Liver (tissue), 3 donors: ENCODE measurements around the gene TCOF1.

Source experiments
- EGR1 ChIP-seq, 2 donors: IDR thresholded peaks; 2 replicates each; pipeline ENCODE4 v1.6.1; 2016 to 2018; ENCODE audit warnings: antibody characterized with exemption in 2 of 2, low read depth in 2 of 2
- HNF4A ChIP-seq, 2 donors: conservative IDR thresholded peaks; 2 replicates each; pipeline ENCODE4 v1.6.1; 2016; ENCODE audit warnings: antibody characterized with exemption in 2 of 2, mild to moderate bottlenecking in 2 of 2
- JUND ChIP-seq, 2 donors: IDR thresholded peaks; 2 replicates each; pipeline ENCODE4 v1.6.1; 2016; ENCODE audit warnings: antibody characterized with exemption in 2 of 2
- NR2F2 ChIP-seq: IDR thresholded peaks from 2 replicates; pipeline ENCODE4 v1.6.1; 2016; ENCODE audit warnings: antibody characterized with exemption
- RAD21 ChIP-seq, 2 donors: IDR thresholded peaks; 2 replicates each; pipeline ENCODE4 v1.6.1; 2016; ENCODE audit warnings: antibody characterized with exemption in 2 of 2, mild to moderate bottlenecking in 2 of 2
- RXRA ChIP-seq, 2 donors: IDR thresholded peaks; 2 replicates each; pipeline ENCODE4 v1.6.1; 2017 to 2018; ENCODE audit warnings: antibody characterized with exemption in 2 of 2, mild to moderate bottlenecking in 1 of 2
- SP1 ChIP-seq: IDR thresholded peaks from 2 replicates; pipeline ENCODE4 v1.6.1; 2018; ENCODE audit warnings: antibody characterized with exemption, mild to moderate bottlenecking
- TAF1 ChIP-seq: conservative IDR thresholded peaks from 2 replicates; pipeline ENCODE4 v1.6.1; 2016; ENCODE audit warnings: antibody characterized with exemption, mild to moderate bottlenecking
- YY1 ChIP-seq: IDR thresholded peaks from 2 replicates; pipeline ENCODE4 v1.6.1; 2016; ENCODE audit warnings: antibody characterized with exemption, mild to moderate bottlenecking
- TF ChIP-seq, protein P1 (sequence below): fragments of 150-350 bp; IDR thresholded peaks from 2 replicates; pipeline ENCODE4 v1.5.1; 2017; ENCODE audit warnings: improper control_type of control experiment, low read depth, low read length; ENCODE audit not compliant: missing input control
- TF ChIP-seq, protein P2 (sequence below): IDR thresholded peaks from 2 replicates; pipeline ENCODE4 v1.6.1; 2016; ENCODE audit warnings: antibody characterized with exemption, mild to moderate bottlenecking
- TF ChIP-seq, protein P3 (sequence below): IDR thresholded peaks from 2 replicates; pipeline ENCODE4 v1.6.1; 2016; ENCODE audit warnings: antibody characterized with exemption
- TF ChIP-seq, protein P4 (sequence below): IDR thresholded peaks from 2 replicates; pipeline ENCODE4 v1.6.1; 2016; ENCODE audit warnings: antibody characterized with exemption
- TF ChIP-seq, protein P5 (sequence below): IDR thresholded peaks from 2 replicates; pipeline ENCODE4 v1.6.1; 2016; ENCODE audit warnings: antibody characterized with exemption
- donor health status: healthy.
- donor health status: healthy.

DNA sequence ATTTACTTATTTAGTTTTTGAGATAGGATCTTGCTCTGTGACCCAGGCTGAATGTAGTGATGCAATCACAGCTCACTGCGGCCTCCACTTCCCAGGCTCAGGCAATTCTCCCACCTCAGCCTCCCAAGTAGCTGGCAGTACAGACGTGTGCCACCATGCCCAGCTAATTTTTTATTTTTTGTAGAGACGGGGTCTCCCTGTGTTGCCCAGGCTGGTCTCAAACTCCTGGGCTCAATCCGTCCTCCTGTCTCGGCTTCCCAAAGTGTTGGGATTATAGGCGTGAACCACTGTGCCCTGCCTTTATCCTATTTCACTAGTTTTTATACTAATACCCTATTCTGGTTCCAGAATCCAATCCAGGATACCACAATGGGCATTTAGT lies 85.2 kb downstream of the TCOF1 start:
- TF ChIP-seq, protein P1, sequence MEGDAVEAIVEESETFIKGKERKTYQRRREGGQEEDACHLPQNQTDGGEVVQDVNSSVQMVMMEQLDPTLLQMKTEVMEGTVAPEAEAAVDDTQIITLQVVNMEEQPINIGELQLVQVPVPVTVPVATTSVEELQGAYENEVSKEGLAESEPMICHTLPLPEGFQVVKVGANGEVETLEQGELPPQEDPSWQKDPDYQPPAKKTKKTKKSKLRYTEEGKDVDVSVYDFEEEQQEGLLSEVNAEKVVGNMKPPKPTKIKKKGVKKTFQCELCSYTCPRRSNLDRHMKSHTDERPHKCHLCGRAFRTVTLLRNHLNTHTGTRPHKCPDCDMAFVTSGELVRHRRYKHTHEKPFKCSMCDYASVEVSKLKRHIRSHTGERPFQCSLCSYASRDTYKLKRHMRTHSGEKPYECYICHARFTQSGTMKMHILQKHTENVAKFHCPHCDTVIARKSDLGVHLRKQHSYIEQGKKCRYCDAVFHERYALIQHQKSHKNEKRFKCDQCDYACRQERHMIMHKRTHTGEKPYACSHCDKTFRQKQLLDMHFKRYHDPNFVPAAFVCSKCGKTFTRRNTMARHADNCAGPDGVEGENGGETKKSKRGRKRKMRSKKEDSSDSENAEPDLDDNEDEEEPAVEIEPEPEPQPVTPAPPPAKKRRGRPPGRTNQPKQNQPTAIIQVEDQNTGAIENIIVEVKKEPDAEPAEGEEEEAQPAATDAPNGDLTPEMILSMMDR: no peak
- TF ChIP-seq, protein P2, sequence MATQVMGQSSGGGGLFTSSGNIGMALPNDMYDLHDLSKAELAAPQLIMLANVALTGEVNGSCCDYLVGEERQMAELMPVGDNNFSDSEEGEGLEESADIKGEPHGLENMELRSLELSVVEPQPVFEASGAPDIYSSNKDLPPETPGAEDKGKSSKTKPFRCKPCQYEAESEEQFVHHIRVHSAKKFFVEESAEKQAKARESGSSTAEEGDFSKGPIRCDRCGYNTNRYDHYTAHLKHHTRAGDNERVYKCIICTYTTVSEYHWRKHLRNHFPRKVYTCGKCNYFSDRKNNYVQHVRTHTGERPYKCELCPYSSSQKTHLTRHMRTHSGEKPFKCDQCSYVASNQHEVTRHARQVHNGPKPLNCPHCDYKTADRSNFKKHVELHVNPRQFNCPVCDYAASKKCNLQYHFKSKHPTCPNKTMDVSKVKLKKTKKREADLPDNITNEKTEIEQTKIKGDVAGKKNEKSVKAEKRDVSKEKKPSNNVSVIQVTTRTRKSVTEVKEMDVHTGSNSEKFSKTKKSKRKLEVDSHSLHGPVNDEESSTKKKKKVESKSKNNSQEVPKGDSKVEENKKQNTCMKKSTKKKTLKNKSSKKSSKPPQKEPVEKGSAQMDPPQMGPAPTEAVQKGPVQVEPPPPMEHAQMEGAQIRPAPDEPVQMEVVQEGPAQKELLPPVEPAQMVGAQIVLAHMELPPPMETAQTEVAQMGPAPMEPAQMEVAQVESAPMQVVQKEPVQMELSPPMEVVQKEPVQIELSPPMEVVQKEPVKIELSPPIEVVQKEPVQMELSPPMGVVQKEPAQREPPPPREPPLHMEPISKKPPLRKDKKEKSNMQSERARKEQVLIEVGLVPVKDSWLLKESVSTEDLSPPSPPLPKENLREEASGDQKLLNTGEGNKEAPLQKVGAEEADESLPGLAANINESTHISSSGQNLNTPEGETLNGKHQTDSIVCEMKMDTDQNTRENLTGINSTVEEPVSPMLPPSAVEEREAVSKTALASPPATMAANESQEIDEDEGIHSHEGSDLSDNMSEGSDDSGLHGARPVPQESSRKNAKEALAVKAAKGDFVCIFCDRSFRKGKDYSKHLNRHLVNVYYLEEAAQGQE: no peak
- TF ChIP-seq, protein P3, sequence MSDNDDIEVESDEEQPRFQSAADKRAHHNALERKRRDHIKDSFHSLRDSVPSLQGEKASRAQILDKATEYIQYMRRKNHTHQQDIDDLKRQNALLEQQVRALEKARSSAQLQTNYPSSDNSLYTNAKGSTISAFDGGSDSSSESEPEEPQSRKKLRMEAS: no peak
- TF ChIP-seq SP1 (no peak), NR2F2 (no peak), EGR1 (IDR thresholded peaks at IDR 0.05; ENCODE audit: low read depth in 2 of 2) (no peak), JUND (IDR thresholded peaks at IDR 0.05) (no peak), YY1 (no peak), RAD21 (IDR thresholded peaks at IDR 0.05) (no peak), HNF4A (conservative IDR thresholded peaks at IDR 0.05) (no peak), RXRA (IDR thresholded peaks at IDR 0.05) (no peak), TAF1 (no peak)
- TF ChIP-seq, protein P4, sequence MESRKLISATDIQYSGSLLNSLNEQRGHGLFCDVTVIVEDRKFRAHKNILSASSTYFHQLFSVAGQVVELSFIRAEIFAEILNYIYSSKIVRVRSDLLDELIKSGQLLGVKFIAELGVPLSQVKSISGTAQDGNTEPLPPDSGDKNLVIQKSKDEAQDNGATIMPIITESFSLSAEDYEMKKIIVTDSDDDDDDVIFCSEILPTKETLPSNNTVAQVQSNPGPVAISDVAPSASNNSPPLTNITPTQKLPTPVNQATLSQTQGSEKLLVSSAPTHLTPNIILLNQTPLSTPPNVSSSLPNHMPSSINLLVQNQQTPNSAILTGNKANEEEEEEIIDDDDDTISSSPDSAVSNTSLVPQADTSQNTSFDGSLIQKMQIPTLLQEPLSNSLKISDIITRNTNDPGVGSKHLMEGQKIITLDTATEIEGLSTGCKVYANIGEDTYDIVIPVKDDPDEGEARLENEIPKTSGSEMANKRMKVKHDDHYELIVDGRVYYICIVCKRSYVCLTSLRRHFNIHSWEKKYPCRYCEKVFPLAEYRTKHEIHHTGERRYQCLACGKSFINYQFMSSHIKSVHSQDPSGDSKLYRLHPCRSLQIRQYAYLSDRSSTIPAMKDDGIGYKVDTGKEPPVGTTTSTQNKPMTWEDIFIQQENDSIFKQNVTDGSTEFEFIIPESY: no peak
- TF ChIP-seq, protein P5, sequence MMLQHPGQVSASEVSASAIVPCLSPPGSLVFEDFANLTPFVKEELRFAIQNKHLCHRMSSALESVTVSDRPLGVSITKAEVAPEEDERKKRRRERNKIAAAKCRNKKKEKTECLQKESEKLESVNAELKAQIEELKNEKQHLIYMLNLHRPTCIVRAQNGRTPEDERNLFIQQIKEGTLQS: no peak
